GM20000 (cell line): ENCODE measurements around the gene GLTPD2.
"Not testable (repeated sequence)": the region's sequence is repeated elsewhere in the genome, so short reads cannot be mapped to it uniquely, and the experiment has no call there.

ENCODE experiments used
- DNase-seq: peaks from one replicate; pipeline ENCODE4 v3.0.0; 2012; ENCODE audit warnings: low spot score
- TF ChIP-seq, protein P1 (sequence below): IDR thresholded peaks from 2 replicates; pipeline ENCODE4 v1.5.1; 2012; ENCODE audit warnings: mild to moderate bottlenecking, control low read depth; ENCODE audit errors: extremely low read depth, missing control alignments

The GLTPD2 gene

DNA sequence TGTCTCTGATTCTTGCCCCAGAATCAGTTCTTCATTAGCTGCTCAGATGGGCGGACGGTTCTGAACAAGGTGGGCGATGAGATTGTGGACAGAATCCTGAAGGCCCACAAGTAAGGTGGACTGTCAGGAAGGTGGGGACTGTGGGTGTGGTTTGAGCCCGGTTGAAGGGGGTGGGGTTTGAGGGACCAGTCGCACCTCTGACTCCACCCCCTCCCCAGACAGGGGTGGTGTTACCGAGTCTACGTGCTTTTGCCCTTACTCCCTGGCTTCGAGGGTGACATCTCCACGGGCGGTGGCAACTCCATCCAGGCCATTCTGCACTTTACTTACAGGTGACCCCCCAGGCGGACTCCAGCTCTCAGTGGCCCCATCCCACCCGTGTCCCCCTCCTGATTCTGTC, 29.5 kb downstream of the GLTPD2 start:
- no peak for DNase-seq
- TF ChIP-seq, protein P1, sequence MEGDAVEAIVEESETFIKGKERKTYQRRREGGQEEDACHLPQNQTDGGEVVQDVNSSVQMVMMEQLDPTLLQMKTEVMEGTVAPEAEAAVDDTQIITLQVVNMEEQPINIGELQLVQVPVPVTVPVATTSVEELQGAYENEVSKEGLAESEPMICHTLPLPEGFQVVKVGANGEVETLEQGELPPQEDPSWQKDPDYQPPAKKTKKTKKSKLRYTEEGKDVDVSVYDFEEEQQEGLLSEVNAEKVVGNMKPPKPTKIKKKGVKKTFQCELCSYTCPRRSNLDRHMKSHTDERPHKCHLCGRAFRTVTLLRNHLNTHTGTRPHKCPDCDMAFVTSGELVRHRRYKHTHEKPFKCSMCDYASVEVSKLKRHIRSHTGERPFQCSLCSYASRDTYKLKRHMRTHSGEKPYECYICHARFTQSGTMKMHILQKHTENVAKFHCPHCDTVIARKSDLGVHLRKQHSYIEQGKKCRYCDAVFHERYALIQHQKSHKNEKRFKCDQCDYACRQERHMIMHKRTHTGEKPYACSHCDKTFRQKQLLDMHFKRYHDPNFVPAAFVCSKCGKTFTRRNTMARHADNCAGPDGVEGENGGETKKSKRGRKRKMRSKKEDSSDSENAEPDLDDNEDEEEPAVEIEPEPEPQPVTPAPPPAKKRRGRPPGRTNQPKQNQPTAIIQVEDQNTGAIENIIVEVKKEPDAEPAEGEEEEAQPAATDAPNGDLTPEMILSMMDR = no peak

DNA sequence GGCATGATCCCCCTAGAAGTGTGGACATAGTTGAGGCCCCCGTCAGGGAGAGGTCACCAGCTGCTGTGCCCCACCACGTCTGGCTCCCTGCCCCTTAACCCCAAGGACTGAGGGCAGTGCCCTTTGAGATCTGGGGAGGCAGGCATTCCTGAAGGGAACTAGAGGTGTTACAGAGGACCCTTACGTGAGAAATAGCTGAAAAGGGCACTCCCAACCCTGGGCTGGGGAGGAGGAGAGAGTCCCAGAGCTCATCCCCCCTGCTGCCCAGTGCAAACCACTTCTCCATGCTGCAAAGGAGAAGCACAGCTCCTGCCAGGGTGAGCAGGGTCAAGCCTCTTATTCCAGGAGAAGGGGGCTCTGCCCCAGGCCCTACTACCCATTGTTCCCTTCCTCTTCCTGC, 34.1 kb downstream of the GLTPD2 start:
- DNase-seq = no peak
- TF ChIP-seq, protein P1 = no peak

DNA sequence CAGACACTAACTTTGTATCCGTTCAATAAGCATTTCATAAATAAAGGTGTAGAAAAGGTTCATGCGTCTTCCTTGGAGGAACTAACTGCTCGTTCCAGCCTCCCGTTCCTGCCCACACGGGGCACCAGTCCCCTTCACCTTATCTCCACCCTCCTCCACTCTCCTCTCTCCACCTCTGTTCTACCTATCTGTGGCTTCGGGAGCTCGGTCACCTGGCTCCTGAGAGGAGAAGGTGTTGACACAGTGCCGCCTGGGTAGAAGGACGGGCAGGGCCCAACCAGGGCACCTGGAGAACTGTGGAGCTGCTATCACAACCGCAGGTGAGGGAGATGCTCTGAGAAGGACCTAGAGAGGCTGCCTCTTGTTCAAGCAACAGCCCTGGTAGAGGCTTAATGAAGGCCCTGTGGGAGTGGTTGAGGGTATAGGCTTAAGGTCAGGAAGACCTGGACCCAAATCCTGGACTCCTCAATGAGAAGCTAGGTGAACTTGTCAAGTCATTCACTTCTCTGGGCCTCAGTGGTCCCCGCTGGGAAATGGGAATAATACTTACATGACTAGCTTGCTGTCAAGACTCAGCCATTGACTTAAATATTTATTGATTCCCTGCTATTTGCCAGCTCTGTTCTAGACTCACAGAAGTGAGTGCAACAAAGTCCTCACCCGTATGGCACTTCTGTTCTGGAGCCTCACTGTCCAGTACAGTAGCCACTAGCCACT, 34.8 kb downstream of the GLTPD2 start:
- DNase-seq = no peak
- TF ChIP-seq, protein P1 = no peak

DNA sequence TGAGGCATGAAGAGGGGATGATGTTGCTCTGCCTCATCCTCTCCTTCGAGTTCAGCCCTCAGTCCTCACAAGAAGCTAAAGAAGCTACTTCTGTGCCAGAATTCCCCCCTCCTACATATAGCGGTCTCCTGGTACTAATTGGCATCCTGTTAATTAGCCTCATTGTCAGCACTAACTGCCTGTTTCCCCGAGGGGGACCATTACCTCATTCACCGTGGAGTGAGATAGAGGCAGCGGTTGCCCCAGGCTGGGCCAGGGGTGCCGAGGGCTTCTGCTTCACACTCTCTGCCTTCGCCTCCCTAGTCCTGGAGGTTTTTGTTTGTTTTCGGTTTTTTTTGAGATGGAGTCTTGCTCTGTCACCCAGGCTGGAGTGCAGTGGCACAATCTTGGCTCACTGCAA, 38.6 kb downstream of the GLTPD2 start:
- DNase-seq = no peak
- TF ChIP-seq, protein P1 = no peak

DNA sequence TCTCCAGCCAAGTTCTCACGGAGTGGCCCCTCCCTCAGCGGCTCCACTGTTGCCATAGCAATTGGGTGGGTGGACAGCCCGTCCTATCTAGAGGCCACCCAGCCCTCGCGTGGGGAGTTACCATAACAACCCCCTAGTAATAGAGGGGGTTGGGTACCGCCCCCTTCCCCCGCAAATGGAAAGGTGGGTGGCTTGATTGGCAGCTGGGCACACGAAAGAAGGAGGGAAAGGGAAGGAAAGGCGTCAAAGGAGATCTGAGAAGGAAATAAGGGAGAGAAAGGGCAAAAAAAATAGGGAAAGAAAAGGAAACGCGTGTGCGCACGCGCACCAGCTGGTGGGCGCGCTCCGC, 44.0 kb downstream of the GLTPD2 start:
- DNase-seq = not testable (repeated sequence)

DNA sequence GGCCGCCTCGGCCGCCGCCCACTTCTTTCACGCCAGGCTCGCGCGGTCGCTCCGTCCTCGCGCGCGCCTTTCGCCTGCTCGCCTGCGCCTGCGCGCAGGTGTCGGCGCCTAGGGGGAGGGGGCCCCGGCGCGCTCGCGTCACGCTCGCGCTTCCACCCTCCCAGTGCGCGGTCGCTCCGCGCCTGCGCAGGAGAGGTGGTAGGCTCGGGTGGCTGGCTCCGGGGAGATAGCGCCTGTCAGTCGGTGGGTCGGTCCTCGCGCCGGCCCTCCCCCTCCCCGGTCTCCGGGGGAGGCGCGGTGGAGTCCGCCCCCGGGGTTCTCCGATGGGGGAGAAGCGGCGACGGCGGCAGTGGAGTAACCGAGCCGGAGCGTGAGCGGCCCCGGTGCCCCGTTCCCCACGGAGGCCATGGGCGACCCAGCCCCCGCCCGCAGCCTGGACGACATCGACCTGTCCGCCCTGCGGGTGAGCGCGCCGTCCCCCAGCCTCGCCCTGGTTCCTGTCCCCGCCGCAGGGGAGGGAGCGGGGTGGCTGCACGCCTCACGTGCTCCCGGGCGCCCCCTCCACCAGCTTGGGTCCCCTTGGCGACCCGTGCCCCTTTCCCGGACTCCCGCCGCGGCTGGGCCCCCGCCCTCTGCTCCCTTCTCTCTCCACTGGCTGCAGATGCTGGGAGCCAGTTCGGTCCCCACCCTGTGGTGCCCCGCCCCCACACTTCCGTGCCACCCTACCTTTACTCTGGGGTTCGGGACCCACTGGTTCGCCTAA, 44.6 kb downstream of the GLTPD2 start, which contains the start of gene MINK1:
MINK1 (plus strand) TSS at position 163 of the 763 bp plus-strand sequence; CDS start at position 407, 244 bp downstream.
- peak; percentile 100 for DNase-seq
- TF ChIP-seq, protein P1 = no peak

DNA sequence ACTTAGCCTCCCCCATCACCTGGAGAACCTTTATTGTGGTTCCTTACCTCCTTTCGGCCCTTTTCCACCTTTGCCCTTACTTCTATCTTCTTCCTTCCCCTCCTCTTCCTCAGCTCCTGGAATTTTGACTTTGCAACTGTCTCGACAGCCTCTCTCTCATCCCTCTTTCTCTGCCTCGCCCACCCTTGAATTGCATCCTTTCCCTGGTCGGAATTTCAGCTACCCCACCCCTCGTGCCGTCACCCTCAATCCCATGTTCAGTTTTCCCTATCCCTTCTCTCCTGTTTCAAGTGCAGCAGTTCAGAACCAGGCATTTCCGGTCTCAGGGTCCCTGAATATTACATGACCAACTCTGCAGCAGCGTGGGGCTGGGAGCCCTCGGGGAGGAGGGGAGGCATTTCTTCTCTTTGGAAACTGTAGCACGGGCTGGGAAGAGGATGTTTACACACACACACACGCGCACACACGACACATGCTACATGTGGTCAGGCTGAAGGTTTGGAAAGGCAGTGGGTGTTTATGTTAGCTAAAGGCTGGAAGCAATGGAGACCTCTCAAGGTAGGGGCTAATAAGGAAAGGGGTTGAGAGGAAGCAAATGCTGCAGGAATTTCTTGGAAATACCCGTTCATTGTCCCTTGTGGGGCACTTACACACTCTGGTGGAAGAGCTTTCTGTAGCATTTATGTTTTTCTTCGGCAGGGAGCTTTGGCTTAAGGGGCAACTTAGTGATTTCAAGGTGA, 45.3 kb downstream of the GLTPD2 start:
- no peak for DNase-seq
- TF ChIP-seq, protein P1 = no peak
